ENCODE measurements around the gene HS3ST3A1. TPM values are rescaled to one million over a fixed set of nuclear protein-coding genes. Genes with fewer than 3 reads are reported as not detected.

The HS3ST3A1 gene
- total and polyA plus RNA-seq, 2 of the 8 experiments (the other 6 are each of a cell fraction or from before 2014, with no cell fraction given), result 5.4 to 5.7 TPM

DNA sequence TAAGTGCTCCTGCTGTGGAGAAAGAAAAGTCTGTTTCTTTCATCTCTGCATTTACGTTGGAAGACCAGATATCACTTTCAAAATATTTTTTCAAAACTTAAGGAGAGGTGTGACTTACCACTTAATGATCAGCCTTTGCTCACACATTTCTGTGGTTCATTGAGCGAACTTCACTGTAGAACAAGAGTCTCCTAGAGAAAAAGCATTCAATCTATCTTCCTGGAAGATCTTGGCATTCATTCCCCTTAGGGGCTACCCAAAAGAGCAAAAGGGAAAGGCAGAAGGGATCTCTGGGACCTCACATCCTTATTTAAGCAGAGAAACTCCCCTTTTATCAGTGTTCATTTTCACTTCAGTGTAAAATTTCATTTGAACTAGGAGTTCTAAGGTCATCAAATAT, 61.2 kb downstream of the HS3ST3A1 start:
- Histone ChIP-seq H3K36me3 (ENCODE audit: control insufficient read depth in 2 of 4, insufficient read depth in 4 of 4, low read length in 3 of 4) (no peaks in the 10 kb centered on the region; a peak in 1 of 8 replicates), H2BK12ac (ENCODE audit: low read depth, low read length) (no peak overlapping the region), H4K20me1 (replicated peaks in 1 of 2; ENCODE audit: control insufficient read depth in 1 of 2, insufficient read depth in 2 of 2, low read length in 2 of 2) (no peaks in the 10 kb centered on the region), H4K8ac (ENCODE audit: extremely low read depth, insufficient read depth, low read length) (no peak overlapping the region), H2BK20ac (ENCODE audit: low read length) (no peak overlapping the region), H3K9me3 (ENCODE audit: insufficient read depth in 2 of 2, low read depth in 1 of 2, low read length in 1 of 2) (no peaks in the 10 kb centered on the region), H4K5ac (ENCODE audit: insufficient read length, low read depth, low read length) (no peak overlapping the region), H3K18ac (ENCODE audit: extremely low read depth, low read length) (no peak overlapping the region), H3K14ac (ENCODE audit: insufficient read length) (no peak overlapping the region), H2BK5ac (ENCODE audit: low read depth, low read length) (no peak overlapping the region), H3K23me2 (ENCODE audit: low read depth, low read length) (no peaks in the 10 kb centered on the region), H3K4me2 (ENCODE audit: insufficient read depth in 1 of 2, low read depth in 2 of 2, low read length in 2 of 2) (no peak overlapping the region), H3K79me1 (ENCODE audit: low read depth, low read length) (no peaks in the 10 kb centered on the region), H3K4me3 (ENCODE audit: extremely low read depth in 1 of 4, insufficient read depth in 2 of 4, low read depth in 3 of 4, low read length in 4 of 4) (no peak overlapping the region), H3K79me2 (ENCODE audit: control insufficient read depth in 1 of 2, insufficient read depth in 2 of 2, low read length in 2 of 2) (no peaks in the 10 kb centered on the region), H2BK15ac (ENCODE audit: low read length) (no peak overlapping the region), H3K27ac (ENCODE audit: low read depth, low read length) (no peak overlapping the region), H3K23ac (ENCODE audit: insufficient read length) (no peak overlapping the region), H2AFZ (ENCODE audit: low read length) (no peak overlapping the region), H3K4ac (replicated peaks; ENCODE audit: insufficient read length, low read depth, low read length) (no peak overlapping the region), H3K4me1 (replicated peaks in 1 of 4; ENCODE audit: control insufficient read depth in 3 of 4, insufficient read depth in 4 of 4, low read length in 3 of 4) (no peaks in the 10 kb centered on the region), H3K56ac (replicated peaks; ENCODE audit: insufficient read length, low read depth, low read length) (no peak overlapping the region), H3K9ac (replicated peaks in 1 of 4; ENCODE audit: extremely low read depth in 1 of 4, low read depth in 3 of 4, low read length in 3 of 4) (no peak overlapping the region), H2AK5ac (ENCODE audit: low read depth, low read length) (no peak overlapping the region), H3K27me3 (replicated peaks in 1 of 4; ENCODE audit: control insufficient read depth in 3 of 4, extremely low read depth in 1 of 4, insufficient read depth in 3 of 4, low read length in 3 of 4) (no peaks in the 10 kb centered on the region), H2BK120ac (replicated peaks; ENCODE audit: low read depth, low read length) (no peak overlapping the region), H4K91ac (replicated peaks; ENCODE audit: insufficient read length, low read length) (no peak overlapping the region)
- POLR2A ChIA-PET (ENCODE audit: partially characterized antibody), result no interaction called here
- WGBS, 2 experiments (ENCODE audit: extremely low coverage in 1 of 2, insufficient coverage in 1 of 2, insufficient read length in 1 of 2, insufficient replicate concordance in 2 of 2, low coverage in 1 of 2, low lambda C conversion rate in 2 of 2, missing lambda C conversion rate in 1 of 2), result 89% methylated on average over 2 of the region's 2 CpGs; no CpG with 5 or more reads in 1 of the 2 experiments
- CTCF ChIA-PET (ENCODE audit: partially characterized antibody), result no interaction called here
- FAIRE-seq, result no peak
- no peak for DNase-seq (ENCODE audit: low read depth in 1 of 2, low spot score in 2 of 2)
- TF ChIP-seq KDM5A (IDR thresholded peaks at IDR 0.05; ENCODE audit: low read length) (no peak), TBP (IDR thresholded peaks at IDR 0.05; ENCODE audit: low read depth, low read length) (no peak), ZNF274 (IDR thresholded peaks at IDR 0.05; ENCODE audit: borderline replicate concordance, extremely low read depth, low read length) (no peak), POLR2A (IDR thresholded peaks at IDR 0.05; ENCODE audit: control extremely low read depth in 1 of 2, low read depth in 2 of 2, low read length in 2 of 2) (no peak), EZH2 (IDR thresholded peaks at IDR 0.05; ENCODE audit: low read depth, low read length, severe bottlenecking) (no peak), SIRT6 (IDR thresholded peaks at IDR 0.05; ENCODE audit: low read length) (no peak), NANOG (IDR thresholded peaks at IDR 0.05; ENCODE audit: insufficient read depth, low read depth, low read length, poor library complexity, severe bottlenecking) (no peak)
- TF ChIP-seq, protein P1, sequence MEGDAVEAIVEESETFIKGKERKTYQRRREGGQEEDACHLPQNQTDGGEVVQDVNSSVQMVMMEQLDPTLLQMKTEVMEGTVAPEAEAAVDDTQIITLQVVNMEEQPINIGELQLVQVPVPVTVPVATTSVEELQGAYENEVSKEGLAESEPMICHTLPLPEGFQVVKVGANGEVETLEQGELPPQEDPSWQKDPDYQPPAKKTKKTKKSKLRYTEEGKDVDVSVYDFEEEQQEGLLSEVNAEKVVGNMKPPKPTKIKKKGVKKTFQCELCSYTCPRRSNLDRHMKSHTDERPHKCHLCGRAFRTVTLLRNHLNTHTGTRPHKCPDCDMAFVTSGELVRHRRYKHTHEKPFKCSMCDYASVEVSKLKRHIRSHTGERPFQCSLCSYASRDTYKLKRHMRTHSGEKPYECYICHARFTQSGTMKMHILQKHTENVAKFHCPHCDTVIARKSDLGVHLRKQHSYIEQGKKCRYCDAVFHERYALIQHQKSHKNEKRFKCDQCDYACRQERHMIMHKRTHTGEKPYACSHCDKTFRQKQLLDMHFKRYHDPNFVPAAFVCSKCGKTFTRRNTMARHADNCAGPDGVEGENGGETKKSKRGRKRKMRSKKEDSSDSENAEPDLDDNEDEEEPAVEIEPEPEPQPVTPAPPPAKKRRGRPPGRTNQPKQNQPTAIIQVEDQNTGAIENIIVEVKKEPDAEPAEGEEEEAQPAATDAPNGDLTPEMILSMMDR (IDR thresholded peaks at IDR 0.05; ENCODE audit: control extremely low read depth in 1 of 3, insufficient read depth in 1 of 3, low read depth in 1 of 3, low read length in 3 of 3), result no peak
